CD4-positive, alpha-beta T cell treated with Interleukin-15 for 1 hour (primary cell): ENCODE data around the gene KRTAP10-9.
"Not testable (repeated sequence)": the region's sequence is repeated elsewhere in the genome, so short reads cannot be mapped to it uniquely, and the experiment has no call there.

ENCODE experiments used
- DNase-seq: peaks from one replicate; pipeline ENCODE4 v3.0.0-alpha.2; 2020

The KRTAP10-9 gene

GRCh38 chr21:44615911-44616590 is 10.8 kb upstream of the KRTAP10-9 start:
- no peak for DNase-seq

DNA sequence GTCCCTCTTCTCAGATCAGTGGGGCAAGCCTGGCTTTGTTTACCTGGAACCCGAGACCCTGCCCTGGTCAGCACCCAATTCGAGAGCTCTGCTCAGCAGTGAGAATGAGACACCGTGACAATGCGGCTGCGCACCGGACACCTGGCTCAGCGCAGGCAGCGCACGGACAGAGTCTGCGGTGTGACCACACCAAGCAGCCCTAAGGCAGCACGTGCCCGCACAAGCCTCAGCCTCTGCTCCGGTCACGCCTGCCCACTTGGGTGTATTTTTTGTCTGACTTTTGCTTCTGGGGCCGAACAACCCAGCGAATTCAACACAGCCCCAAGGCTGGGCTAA is 10.3 kb upstream of the KRTAP10-9 start:
- DNase-seq: no peak

DNA sequence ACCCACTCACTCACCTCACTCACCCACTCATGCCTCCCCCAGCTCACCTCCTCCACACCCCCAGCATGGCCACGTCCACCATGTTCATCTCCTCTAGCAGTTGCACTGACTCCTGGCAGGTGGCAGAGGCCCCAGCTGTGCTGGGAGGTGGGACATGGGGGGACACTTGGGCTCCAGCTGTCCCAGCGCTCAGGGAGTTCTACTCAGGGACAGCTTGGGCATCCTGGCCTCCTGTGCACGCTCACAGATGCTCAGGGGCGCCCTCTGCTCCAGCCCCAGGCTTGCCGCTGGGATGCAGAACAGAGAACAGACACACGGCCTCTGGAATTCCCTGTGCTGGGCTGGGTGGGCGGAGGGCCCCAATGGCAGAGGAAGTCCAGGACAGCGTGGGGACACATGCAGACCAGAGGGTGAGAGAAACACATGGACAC is 9.8 kb upstream of the KRTAP10-9 start:
- DNase-seq: no peak

- no peak for DNase-seq
These were observed 8.4 kb upstream of the KRTAP10-9 start for GRCh38 chr21:44618504-44618903.

GRCh38 chr21:44618909-44619308 is 8.0 kb upstream of the KRTAP10-9 start:
- peak; percentile 74 for DNase-seq

DNA sequence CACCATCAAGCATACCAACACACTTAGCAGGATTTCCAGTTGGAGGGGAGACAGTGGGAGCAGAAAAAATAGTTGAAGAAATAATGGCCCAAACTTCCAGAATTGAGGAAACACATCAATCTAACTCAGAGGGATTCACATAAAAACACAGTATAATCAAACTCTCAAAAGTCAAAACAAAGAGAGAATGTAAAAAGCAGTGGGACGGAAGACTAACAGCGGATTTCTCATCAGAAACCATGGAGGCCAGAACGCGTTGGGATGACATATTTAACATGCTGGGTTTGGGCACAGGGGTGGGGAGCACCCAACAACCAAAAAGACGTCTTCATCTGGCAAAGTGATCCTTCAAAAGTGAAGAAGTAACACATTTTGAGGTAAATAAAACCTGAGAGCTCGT is 7.0 kb upstream of the KRTAP10-9 start:
- no peak for DNase-seq

GRCh38 chr21:44623575-44623974 is 3.3 kb upstream of the KRTAP10-9 start:
- DNase-seq: no peak

GRCh38 chr21:44625756-44626155 is 1.1 kb upstream of the KRTAP10-9 start:
- no peak for DNase-seq

GRCh38 chr21:44626262-44626661 is 631 bp upstream of the KRTAP10-9 start:
- peak; percentile 42 for DNase-seq

- not testable (repeated sequence) for DNase-seq
These were observed 409 bp downstream of the KRTAP10-9 start for GRCh38 chr21:44627181-44627822.

- not testable (repeated sequence) for DNase-seq
These were observed 939 bp downstream of the KRTAP10-9 start for GRCh38 chr21:44627831-44628233.

DNA sequence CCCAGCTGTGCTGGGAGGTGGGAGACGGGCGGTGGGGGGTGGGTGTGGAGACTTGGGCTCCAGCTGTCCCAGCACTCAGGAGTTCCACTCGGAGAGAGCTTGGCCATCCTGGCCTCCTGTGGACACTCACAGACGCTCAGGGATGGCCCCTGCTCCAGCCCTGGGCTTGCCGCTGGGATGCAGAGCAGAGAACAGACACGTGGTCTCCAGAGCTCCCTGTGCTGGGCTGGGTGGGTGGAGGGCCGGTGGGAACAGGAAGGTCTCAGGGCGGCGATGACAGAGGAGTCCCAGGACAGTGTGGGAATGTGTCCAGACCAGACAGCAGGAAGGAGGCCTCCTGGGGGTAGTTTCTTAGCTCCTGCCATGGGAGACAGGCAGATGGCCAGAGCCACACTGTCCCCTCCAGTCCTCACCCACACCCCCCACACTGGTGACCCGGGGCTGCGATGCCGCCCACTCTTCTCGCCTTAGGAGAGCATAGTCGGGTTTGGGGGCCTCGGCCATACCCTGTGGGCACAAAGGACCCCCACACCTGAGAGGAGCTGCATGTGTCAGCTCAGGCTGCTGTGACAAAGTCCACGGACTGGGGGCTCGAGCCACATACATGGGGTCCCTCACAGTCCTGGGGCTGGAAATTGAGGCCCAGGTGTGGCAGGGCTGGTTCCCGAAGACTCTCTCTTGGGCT is 2.0 kb downstream of the KRTAP10-9 start:
- no peak for DNase-seq

- no peak for DNase-seq
These were observed 3.5 kb downstream of the KRTAP10-9 start for GRCh38 chr21:44630440-44630839.

DNA sequence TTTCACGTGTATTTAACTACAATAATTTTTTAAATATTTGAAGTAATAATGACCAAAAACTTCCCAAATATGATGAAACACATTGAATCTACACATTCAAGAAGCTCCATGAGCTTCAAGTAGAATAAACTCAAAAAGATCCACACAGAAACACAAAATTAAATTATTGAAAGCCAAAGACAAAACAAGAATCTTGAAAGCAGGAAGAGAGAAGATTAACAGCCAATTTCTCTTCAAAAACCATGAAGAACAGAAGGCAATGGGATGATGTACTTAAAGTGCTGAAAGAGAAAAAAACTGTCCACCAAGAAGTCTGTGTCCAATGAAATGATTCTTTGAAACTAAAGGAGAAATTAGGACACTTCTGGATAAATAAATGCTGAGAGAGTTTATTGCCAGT is 5.2 kb downstream of the KRTAP10-9 start:
- DNase-seq: no peak

- no peak for DNase-seq
These were observed 9.5 kb downstream of the KRTAP10-9 start for GRCh38 chr21:44636209-44637017.

DNA sequence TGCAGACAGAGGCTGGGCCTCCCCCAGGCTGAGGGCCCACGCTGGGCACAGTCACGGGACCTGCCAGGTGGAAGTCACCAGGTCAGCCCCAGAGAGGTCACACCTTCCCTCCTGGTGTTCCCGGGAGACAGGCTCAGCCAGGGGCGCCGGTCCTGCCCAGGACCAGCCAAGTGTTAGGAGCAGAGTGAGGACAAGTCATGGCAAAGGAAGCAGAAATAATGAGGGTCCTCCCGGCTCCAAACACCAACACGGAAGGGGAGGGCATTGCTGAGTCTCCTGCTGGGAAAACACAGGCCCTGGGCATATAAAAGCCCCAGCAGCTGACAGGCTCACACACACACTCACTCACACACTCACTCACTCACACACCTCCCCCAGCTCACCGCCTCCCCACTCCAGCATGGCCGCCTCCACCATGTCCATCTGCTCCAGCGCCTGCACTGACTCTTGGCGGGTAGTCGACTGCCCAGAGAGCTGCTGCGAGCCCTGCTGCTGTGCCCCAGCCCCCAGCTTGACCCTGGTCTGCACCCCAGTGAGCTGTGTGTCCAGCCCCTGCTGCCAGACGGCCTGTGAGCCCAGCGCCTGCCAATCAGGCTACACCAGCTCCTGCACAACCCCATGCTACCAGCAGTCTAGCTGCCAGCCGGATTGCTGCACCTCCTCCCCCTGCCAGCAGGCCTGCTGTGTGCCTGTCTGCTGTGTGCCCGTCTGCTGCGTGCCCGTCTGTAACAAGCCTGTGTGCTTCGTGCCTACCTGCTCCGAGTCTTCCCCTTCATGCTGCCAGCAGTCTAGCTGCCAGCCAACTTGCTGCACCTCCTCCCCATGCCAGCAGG is 10.3 kb downstream of the KRTAP10-9 start, which contains the start of gene KRTAP10-10:
Gene KRTAP10-10, plus strand, starts transcription at position 339 of the 833 bp plus-strand sequence. Its CDS starts 62 bp downstream, at position 401.
- DNase-seq: no peak

- DNase-seq: not testable (repeated sequence)
These were observed 11.0 kb downstream of the KRTAP10-9 start for GRCh38 chr21:44637851-44638348.

DNA sequence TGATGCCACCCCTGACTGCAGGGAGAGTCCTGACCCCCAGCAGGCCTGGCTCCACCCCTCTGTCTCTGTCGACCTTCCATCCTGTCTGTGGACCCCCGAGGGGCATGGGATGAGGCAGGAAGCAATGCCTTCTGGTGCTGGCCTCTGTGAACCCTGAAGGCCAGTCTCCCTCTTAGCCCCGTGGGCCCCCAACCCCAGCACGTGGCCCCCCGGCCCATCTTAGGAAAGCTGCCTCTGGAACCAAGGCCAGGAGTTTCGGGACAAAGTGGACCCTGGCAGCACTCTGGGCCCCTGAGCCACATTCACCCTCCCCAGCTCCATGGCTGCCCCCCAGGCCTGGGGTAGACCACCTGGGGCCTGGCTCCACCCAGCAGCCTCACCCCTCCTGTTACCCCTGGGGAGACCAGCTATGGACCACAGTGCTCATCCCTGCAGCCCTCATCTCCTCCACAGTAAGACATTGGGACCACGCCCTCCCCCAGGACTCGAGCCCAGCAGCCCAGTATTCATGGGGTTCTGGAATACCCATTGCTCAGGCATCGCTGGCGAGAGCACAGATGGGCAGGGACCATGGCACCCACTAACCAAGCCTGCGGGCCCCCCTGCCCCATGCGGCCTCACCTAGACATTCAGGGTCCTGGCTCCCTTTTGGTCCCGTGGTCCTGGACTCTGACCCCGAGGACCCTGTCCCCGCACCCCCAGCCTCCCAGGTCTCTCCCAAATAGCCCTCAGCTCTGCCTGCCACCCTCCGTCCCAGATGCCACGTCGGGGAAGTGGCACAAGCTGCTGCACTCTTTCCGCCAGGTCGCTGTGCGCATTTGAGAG is 11.8 kb downstream of the KRTAP10-9 start:
- not testable (repeated sequence) for DNase-seq

DNA sequence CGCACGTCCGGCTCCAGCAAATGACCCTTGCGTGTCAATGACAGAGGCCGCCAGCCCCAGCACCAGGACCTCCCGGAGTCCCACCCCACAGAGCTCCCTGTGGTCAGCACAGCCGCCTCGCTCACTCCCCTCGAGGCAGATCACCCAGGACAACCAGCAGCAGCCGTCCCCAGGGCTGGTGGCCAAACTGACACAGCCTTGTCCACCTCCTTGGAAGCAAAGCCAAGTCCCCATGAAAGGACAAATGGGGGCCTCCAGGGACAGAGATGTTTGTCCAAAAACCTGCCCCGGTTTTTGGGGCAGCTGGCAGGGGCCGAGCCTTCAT is 12.4 kb downstream of the KRTAP10-9 start:
- no peak for DNase-seq

DNA sequence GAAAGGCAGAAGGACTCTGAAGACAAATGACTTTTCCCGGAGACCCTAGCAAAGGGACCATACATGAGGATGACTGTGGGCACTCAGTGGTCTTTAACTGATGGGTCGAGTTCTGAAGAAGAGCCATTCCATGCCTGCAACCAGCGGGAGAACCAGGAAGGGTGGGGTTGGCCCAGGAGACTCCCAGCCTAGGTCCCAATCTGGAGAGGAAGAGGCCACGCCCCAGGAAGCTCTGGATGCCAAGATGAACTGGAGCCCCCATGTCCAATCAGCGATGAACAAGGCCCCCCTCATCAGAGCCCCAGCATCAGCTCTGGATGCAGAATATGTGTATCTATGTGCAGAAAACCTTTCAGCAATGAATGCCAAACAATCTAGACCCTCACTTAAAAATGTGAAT is 13.9 kb downstream of the KRTAP10-9 start:
- no peak for DNase-seq

GRCh38 chr21:44643741-44644310 is 16.9 kb downstream of the KRTAP10-9 start:
- DNase-seq: no peak
